RCC 7860 (cell line): ENCODE results near the gene RPL6.
"Not testable (repeated sequence)": the region's sequence is repeated elsewhere in the genome, so short reads cannot be mapped to it uniquely, and the experiment has no call there.

ENCODE experiments used
- DNase-seq: peaks from one replicate; pipeline ENCODE4 v3.0.0-alpha.2; 2015; ENCODE audit warnings: low spot score
- FAIRE-seq: peaks from 2 replicates; lab custom pipeline; 2012; peaks lifted over from hg19 to GRCh38; lab: Jason Lieb, UNC

RPL6 gene

GRCh38 chr12:112409064-112409905 lies at the start of gene RPL6:
TSS of gene RPL6 (minus strand) at chr12:112409605. CDS start at chr12:112408656, 949 bp downstream.
- peak; percentile 81 for DNase-seq
- FAIRE-seq, result no peak

- FAIRE-seq, result no peak
- DNase-seq, result no peak
Measured at GRCh38 chr12:112458751-112459150, 49.3 kb upstream of the RPL6 start.

GRCh38 chr12:112458330-112458729 lies 48.9 kb upstream of the RPL6 start:
- FAIRE-seq, result no peak
- DNase-seq, result no peak

GRCh38 chr12:112457142-112457541 lies 47.7 kb upstream of the RPL6 start:
- not testable (repeated sequence) for DNase-seq, FAIRE-seq

- DNase-seq, result no peak
- no peak for FAIRE-seq
Measured at GRCh38 chr12:112456029-112456428, 46.6 kb upstream of the RPL6 start.

- no peak for DNase-seq
- no peak for FAIRE-seq
Measured at GRCh38 chr12:112450725-112451124, 41.3 kb upstream of the RPL6 start.

- not testable (repeated sequence) for DNase-seq, FAIRE-seq
Measured at GRCh38 chr12:112448165-112448564, 38.8 kb upstream of the RPL6 start.

- DNase-seq (no peak), FAIRE-seq (no peak)
Measured at GRCh38 chr12:112447106-112447505, 37.7 kb upstream of the RPL6 start.

GRCh38 chr12:112446008-112446725 lies 36.8 kb upstream of the RPL6 start:
- FAIRE-seq (no peak), DNase-seq (no peak)

- FAIRE-seq (no peak), DNase-seq (no peak)
Measured at GRCh38 chr12:112443916-112444315, 34.5 kb upstream of the RPL6 start.

- DNase-seq, FAIRE-seq: not testable (repeated sequence)
Measured at GRCh38 chr12:112440653-112441052, 31.2 kb upstream of the RPL6 start.

GRCh38 chr12:112439769-112440168 lies 30.4 kb upstream of the RPL6 start:
- FAIRE-seq (no peak), DNase-seq (no peak)

GRCh38 chr12:112438645-112439044 lies 29.2 kb upstream of the RPL6 start:
- FAIRE-seq, DNase-seq: not testable (repeated sequence)

- no peak for DNase-seq
Measured at GRCh38 chr12:112433551-112433950, 24.1 kb upstream of the RPL6 start.

GRCh38 chr12:112431965-112432364 lies 22.6 kb upstream of the RPL6 start:
- FAIRE-seq (no peak), DNase-seq (no peak)

More at GRCh38 chr12:112433551-112433950, 24.1 kb upstream of the RPL6 start:
- no peak for FAIRE-seq

- no peak for DNase-seq
Measured at GRCh38 chr12:112430929-112431328, 21.5 kb upstream of the RPL6 start.

GRCh38 chr12:112427760-112428159 lies 18.4 kb upstream of the RPL6 start:
- FAIRE-seq (no peak), DNase-seq (no peak)

More at GRCh38 chr12:112430929-112431328, 21.5 kb upstream of the RPL6 start:
- no peak for FAIRE-seq

GRCh38 chr12:112425582-112426382 lies 16.4 kb upstream of the RPL6 start:
- no peak for DNase-seq
- FAIRE-seq, result no peak

GRCh38 chr12:112424126-112424525 lies 14.7 kb upstream of the RPL6 start:
- no peak for FAIRE-seq
- no peak for DNase-seq

- DNase-seq, result no peak
Measured at GRCh38 chr12:112422531-112422930, 13.1 kb upstream of the RPL6 start.

GRCh38 chr12:112421363-112421762 lies 12.0 kb upstream of the RPL6 start:
- DNase-seq (no peak), FAIRE-seq (no peak)

More at GRCh38 chr12:112422531-112422930, 13.1 kb upstream of the RPL6 start:
- FAIRE-seq, result no peak
